HFF-Myc (cell line): Measurements from ENCODE around the gene SAFB.

Experiments used
- DNase-seq: peaks from one replicate; pipeline ENCODE4 v3.0.0-alpha.2; 2011; ENCODE audit warnings: low read depth; ENCODE audit errors: extremely low read depth
- H3K4me3 ChIP-seq: replicated peaks from 2 replicates; pipeline ENCODE4 v1.5.1; 2011; ENCODE audit warnings: low read depth, mild to moderate bottlenecking, control low read depth, low read length
- TF ChIP-seq, protein P1 (sequence below): IDR thresholded peaks from 2 replicates; pipeline ENCODE4 v1.5.1; 2012; ENCODE audit warnings: mild to moderate bottlenecking, low read depth, low read length, control low read depth; ENCODE audit errors: missing control alignments

SAFB gene

GRCh38 chr19:5595129-5595528 is 27.8 kb upstream of the SAFB start:
- H3K4me3 ChIP-seq = no peak overlapping the region
- TF ChIP-seq, protein P1, sequence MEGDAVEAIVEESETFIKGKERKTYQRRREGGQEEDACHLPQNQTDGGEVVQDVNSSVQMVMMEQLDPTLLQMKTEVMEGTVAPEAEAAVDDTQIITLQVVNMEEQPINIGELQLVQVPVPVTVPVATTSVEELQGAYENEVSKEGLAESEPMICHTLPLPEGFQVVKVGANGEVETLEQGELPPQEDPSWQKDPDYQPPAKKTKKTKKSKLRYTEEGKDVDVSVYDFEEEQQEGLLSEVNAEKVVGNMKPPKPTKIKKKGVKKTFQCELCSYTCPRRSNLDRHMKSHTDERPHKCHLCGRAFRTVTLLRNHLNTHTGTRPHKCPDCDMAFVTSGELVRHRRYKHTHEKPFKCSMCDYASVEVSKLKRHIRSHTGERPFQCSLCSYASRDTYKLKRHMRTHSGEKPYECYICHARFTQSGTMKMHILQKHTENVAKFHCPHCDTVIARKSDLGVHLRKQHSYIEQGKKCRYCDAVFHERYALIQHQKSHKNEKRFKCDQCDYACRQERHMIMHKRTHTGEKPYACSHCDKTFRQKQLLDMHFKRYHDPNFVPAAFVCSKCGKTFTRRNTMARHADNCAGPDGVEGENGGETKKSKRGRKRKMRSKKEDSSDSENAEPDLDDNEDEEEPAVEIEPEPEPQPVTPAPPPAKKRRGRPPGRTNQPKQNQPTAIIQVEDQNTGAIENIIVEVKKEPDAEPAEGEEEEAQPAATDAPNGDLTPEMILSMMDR = no peak
- DNase-seq = no peak

- no peak overlapping the region for H3K4me3 ChIP-seq
- no peak for DNase-seq
- TF ChIP-seq, protein P1 = no peak
Observed at GRCh38 chr19:5595745-5596144, 27.1 kb upstream of the SAFB start.

DNA sequence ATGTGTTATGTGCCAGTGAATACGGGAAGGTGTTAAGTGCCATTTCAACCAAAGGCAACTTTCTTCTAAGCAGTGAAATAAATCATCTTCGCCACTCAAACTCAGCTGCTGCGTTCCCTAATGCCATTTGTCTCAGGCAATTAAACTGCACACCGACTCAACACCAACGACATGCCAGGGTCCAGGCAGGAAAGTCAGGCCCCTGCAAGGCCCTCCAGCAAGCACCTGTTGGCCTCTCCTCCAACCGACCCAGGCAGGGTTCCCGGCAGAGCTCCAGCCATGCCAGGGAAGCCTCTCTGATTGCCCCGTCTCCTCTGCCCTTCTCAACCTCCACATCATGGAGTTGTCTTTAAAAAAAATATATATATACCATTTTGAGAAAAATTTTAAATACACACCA is 22.1 kb upstream of the SAFB start:
- TF ChIP-seq, protein P1 = no peak
- DNase-seq = no peak
- H3K4me3 ChIP-seq = no peak overlapping the region

GRCh38 chr19:5603626-5604025 is 19.3 kb upstream of the SAFB start:
- TF ChIP-seq, protein P1 = no peak
- DNase-seq = no peak
- no peak overlapping the region for H3K4me3 ChIP-seq

DNA sequence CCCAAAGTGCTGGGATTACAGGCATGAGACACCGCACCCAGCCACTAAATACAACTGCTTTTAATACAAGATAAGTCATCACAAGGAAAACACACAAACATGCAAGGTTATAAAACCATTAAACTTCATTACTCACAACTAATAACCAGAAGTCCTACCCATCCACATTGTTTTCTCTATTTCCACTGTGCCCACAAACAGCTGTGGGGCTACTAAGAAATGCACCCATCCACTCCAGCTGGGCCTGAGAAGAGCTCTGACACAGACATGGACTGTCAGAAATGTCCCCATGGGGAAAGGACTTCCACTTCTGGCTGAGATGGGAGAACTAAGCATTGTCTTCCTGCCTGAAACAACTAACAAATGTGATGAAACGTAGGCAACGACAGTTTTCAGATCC is 17.5 kb upstream of the SAFB start:
- no peak overlapping the region for H3K4me3 ChIP-seq
- TF ChIP-seq, protein P1 = no peak
- DNase-seq = no peak

DNA sequence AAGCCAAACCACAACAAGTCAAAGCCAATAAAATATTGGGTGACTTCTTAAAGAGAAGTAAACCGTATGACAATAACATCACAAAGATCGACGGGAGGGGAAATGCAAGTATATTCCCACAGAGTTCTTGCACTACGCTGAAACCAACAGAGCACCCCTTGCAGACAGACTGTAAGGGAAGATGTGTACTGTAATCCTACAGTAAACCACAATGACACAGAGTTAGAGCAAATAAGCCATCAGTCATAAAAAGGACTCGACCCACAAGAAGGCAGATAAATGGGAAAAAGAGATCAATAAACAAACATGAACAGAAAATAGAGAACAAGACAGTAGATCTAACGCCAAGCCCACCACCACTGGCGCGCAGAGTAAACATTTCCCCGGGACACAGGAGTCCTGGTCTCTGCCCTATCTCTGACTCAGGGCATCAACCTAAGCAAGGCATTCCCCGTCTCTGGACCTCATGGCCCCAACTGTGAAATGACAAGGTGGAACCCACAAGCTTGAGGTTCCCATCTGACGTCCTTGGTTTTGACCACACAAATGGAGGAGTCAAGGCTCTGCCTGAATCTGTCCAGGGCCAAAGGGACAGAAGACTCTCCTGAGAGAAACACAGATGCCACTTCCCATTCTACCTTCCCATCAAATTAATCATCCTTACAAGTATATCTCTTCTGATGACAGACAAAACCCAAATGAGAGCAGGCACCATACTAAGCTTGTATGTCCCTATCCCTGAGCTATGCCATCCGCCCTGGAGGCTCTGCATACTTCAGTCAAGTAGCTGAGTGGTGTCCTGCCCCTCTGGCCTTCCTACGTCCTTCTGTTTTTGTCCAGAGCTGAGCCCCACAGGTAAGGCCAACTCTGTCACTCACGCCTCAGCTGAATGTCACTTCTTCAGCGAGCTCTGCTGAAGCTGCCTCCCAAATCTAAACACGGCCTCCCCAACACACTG is 15.3 kb upstream of the SAFB start:
- H3K4me3 ChIP-seq = no peak overlapping the region
- TF ChIP-seq, protein P1 = no peak
- DNase-seq = no peak
